ENCODE results near the gene SHQ1. TPM values are rescaled to one million over a fixed set of nuclear protein-coding genes. Genes with fewer than 3 reads are reported as not detected.

SHQ1 gene
- total and polyA plus RNA-seq, 2 of the 4 experiments (the other 2 are of a cell fraction) = 10.4 to 19.4 TPM

DNA sequence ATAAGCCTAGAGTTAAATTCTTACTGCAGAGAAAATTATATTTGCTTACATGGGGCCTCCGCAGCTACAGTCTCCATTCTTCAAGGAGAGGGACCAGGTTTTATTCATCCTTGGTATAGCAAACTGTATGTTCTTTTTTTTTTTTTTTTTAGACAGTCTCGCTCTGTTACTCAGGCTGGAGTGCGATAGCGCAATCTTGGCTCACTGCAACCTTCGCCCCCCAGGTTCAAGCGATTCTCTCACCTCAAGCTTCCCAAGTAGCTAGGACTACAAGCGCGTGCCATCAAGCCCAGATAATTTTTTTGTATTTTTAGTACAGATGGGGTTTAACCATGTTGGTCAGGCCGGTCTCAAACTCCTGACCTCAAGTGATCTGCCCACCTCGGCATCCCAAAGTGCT lies 2.1 kb downstream of the SHQ1 start:
- H3K9me1 ChIP-seq (ENCODE audit: insufficient read depth, low read length) = no peaks in the 10 kb centered on the region
- H2AK9ac ChIP-seq (replicated peaks; ENCODE audit: low read depth, low read length, poor library complexity) = no peak overlapping the region
- H3K4me3 ChIP-seq (ENCODE audit: insufficient read depth, low read depth, low read length) = no peak overlapping the region
- H3K27ac ChIP-seq (ENCODE audit: insufficient read depth, low read length) = no peak overlapping the region
- H4K91ac ChIP-seq (ENCODE audit: insufficient read depth, low read depth, low read length) = no peak overlapping the region
- no TSS peak for BruUV-seq (replicated peaks)
- H3K23ac ChIP-seq (ENCODE audit: low read depth, low read length) = no peak overlapping the region
- H3K4ac ChIP-seq (ENCODE audit: low read depth, low read length) = no peak overlapping the region
- H3K14ac ChIP-seq (replicated peaks; ENCODE audit: low read depth, low read length) = no peak overlapping the region
- no peak overlapping the region for H3K18ac ChIP-seq (ENCODE audit: low read depth, low read length)
- POLR2A ChIA-PET (ENCODE audit: unreplicated experiment) = no interaction called here
- no peak overlapping the region for H4K5ac ChIP-seq (ENCODE audit: low read depth, low read length)
- H4K20me1 ChIP-seq (ENCODE audit: insufficient read depth, low read length) = no peaks in the 10 kb centered on the region
- no peak overlapping the region for H2BK20ac ChIP-seq (ENCODE audit: low read depth, low read length)
- H2BK5ac ChIP-seq (ENCODE audit: low read depth, low read length, poor library complexity, severe bottlenecking) = no peak overlapping the region
- 80% methylated on average over 1 of the region's 10 CpGs; no CpG with 5 or more reads in 1 of the 2 experiments for WGBS, 2 experiments (ENCODE audit: extremely low coverage in 2 of 2, insufficient read length in 1 of 2)
- H3K27me3 ChIP-seq (ENCODE audit: control insufficient read depth, insufficient read depth, low read length) = no peaks in the 10 kb centered on the region
- intact Hi-C loops (cut with micrococcal nuclease) (loop anchor here (5.0 kb wide), 1 partner anchor 226 kb away; no protein-coding TSS in a partner anchor), in situ Hi-C loops (cut with MboI; ENCODE audit: low sequenced_read_pairs) (loop anchor here (5.0 kb wide), 1 partner anchor 226 kb away; no protein-coding TSS in a partner anchor), dilution Hi-C loops (cut with HindIII; ENCODE audit: low sequenced_read_pairs, unreplicated experiment) (no loop called here)
- H3K4me2 ChIP-seq (ENCODE audit: low read depth, low read length) = no peak overlapping the region
- peaks cover 7 to 20% of the 10 kb centered on the region in 2 experiments; a peak in 2 of 4 replicates for H3K79me1 ChIP-seq (ENCODE audit: low read depth in 1 of 2, low read length in 2 of 2)
- H3K4me1 ChIP-seq (ENCODE audit: control insufficient read depth, insufficient read depth, low read length) = no peaks in the 10 kb centered on the region; the same call in 1 of the 2 replicates
- no peak for TF ChIP-seq BHLHE40 (IDR thresholded peaks at IDR 0.05; ENCODE audit: low read depth, low read length)
- TF ChIP-seq CEBPB (IDR thresholded peaks at IDR 0.05; ENCODE audit: low read depth, low read length) = no peak
- TF ChIP-seq MAFK (IDR thresholded peaks at IDR 0.05; ENCODE audit: low read depth, low read length) = no peak
- no peak for TF ChIP-seq SMC3 (IDR thresholded peaks at IDR 0.05; ENCODE audit: low read depth, low read length)
- no peak for TF ChIP-seq CHD1 (IDR thresholded peaks at IDR 0.05; ENCODE audit: low read depth, low read length)
- TF ChIP-seq RCOR1 (IDR thresholded peaks at IDR 0.05; ENCODE audit: insufficient replicate concordance, low read length) = no peak
- TF ChIP-seq NFE2L2 (IDR thresholded peaks at IDR 0.05; ENCODE audit: low read depth, low read length) = no peak
- TF ChIP-seq, protein P1, sequence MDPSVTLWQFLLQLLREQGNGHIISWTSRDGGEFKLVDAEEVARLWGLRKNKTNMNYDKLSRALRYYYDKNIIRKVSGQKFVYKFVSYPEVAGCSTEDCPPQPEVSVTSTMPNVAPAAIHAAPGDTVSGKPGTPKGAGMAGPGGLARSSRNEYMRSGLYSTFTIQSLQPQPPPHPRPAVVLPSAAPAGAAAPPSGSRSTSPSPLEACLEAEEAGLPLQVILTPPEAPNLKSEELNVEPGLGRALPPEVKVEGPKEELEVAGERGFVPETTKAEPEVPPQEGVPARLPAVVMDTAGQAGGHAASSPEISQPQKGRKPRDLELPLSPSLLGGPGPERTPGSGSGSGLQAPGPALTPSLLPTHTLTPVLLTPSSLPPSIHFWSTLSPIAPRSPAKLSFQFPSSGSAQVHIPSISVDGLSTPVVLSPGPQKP (IDR thresholded peaks at IDR 0.05; ENCODE audit: borderline replicate concordance, low read depth, low read length) = no peak
- TF ChIP-seq MAZ (IDR thresholded peaks at IDR 0.05; ENCODE audit: borderline replicate concordance, low read depth, low read length) = no peak
- TF ChIP-seq POLR2A (IDR thresholded peaks at IDR 0.05; ENCODE audit: low read depth, low read length) = no peak
- no peak for TF ChIP-seq RFX5 (IDR thresholded peaks at IDR 0.05; ENCODE audit: low read depth, low read length)
- TF ChIP-seq MXI1 (IDR thresholded peaks at IDR 0.05; ENCODE audit: borderline replicate concordance, low read depth, low read length) = no peak
- TF ChIP-seq FOS (IDR thresholded peaks at IDR 0.05; ENCODE audit: low read depth, low read length) = no peak
- TF ChIP-seq CTCF (conservative IDR thresholded peaks at IDR 0.05; ENCODE audit: low read depth, low read length) = no peak
- TF ChIP-seq RAD21 (IDR thresholded peaks at IDR 0.05; ENCODE audit: low read length) = no peak
- no peak for TF ChIP-seq USF2 (IDR thresholded peaks at IDR 0.05; ENCODE audit: low read depth, low read length)
- no peak overlapping the region for H2AFZ ChIP-seq (replicated peaks; ENCODE audit: low read length, poor library complexity)
- H3K56ac ChIP-seq (ENCODE audit: extremely low read depth, insufficient read depth, low read length) = no peak overlapping the region
- no peak overlapping the region for H2BK120ac ChIP-seq (ENCODE audit: low read depth, low read length)
- H3K9ac ChIP-seq (ENCODE audit: low read depth, low read length) = no peak overlapping the region
- H3K9me3 ChIP-seq (ENCODE audit: control insufficient read depth, insufficient read depth, low read length) = no peaks in the 10 kb centered on the region
- no peak overlapping the region for H2AK5ac ChIP-seq (ENCODE audit: low read depth, low read length)
- CTCF ChIA-PET = interaction anchor here (0.6 kb wide), 1 partner anchor 1117 kb away, joined by 3 read pairs; no protein-coding TSS in a partner anchor
- H3K36me3 ChIP-seq (ENCODE audit: control insufficient read depth, insufficient read depth, low read length) = peaks cover 5% of the 10 kb centered on the region
- no peak overlapping the region for H4K8ac ChIP-seq (ENCODE audit: low read depth in 2 of 2, low read length in 2 of 2)
- no peak overlapping the region for H2BK15ac ChIP-seq (ENCODE audit: low read depth, low read length)
- ATAC-seq (ENCODE audit: low read depth) (no peak), DNase-seq (no peak)
